GM18873 (cell line): ENCODE measurements around the gene ADAP2.

Experiments used
- ATAC-seq: cut with Tn5 transposase; IDR thresholded peaks from one replicate; pipeline ENCODE4 v1.9.1; 2021; ENCODE audit warnings: mild to moderate bottlenecking, moderate library complexity, moderate number of reproducible peaks; ENCODE audit not compliant: unreplicated experiment, low FRiP score

Gene ADAP2

DNA sequence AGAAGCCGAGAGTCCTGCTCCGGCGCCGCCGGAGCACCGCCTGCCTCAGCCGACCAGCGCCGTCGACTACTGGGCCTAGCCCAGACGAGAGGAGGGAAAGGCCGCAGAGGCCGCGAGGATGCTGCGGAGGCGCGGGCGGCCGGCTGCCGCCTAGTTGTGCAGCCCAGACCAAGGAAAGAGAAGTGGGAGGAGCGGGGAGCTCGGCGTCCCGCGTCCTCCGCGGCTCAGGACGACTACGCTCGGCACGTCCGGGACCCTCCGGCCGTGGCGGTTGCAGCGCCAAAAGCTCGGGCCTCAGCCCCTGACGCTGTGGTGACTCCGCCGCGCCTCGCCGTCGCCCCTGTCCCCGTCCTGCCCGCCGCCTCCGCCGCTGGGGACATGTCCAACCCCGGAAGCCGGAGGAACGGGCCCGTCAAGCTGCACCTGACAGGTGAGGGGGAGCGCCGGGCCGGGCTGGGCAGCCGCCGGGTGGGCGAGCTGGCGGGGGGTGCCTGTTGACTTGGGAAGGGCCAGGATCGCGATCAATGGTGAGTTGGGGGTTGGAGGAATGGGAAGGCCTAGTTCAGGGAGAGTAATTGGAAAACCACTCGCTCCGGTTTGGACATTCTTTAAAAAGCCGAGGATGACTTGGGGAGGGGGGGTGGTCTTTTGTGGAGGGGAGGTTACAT is 86.8 kb downstream of the ADAP2 start:
- ATAC-seq = no peak
